ENCODE results near the gene FCMR.

Gene FCMR

GRCh38 chr1:206898915-206899431 lies 22.8 kb downstream of the FCMR start:
- TF ChIP-seq CTCF (IDR thresholded peaks at IDR 0.05; ENCODE audit: unreplicated experiment in 3 of 3), result no peak
- Mint-ChIP-seq H3K4me1 (peaks cover 20% of the 10 kb centered on the region), H3K9me3 (no peaks in the 10 kb centered on the region), H3K4me3 (no peak overlapping the region), H3K36me3 (ENCODE audit: low read depth) (no peaks in the 10 kb centered on the region), H3K27ac (no peak overlapping the region), H3K27me3 (ENCODE audit: low read depth) (peaks cover 28% of the 10 kb centered on the region)

- H3K27me3 Mint-ChIP-seq (ENCODE audit: low read depth), result peaks cover 27% of the 10 kb centered on the region
These were observed 23.4 kb downstream of the FCMR start for GRCh38 chr1:206898089-206898914.

GRCh38 chr1:206897175-206897574 lies 24.6 kb downstream of the FCMR start, which contains the start of gene IL24:
IL24 (plus strand) TSS chr1:206897443; CDS start chr1:206897833, 390 bp downstream.
- no peak within 1 kb of the TSS for H3K4me3 Mint-ChIP-seq
- TF ChIP-seq CTCF (IDR thresholded peaks at IDR 0.05; ENCODE audit: unreplicated experiment in 3 of 3), result no peak
- H3K36me3 Mint-ChIP-seq (ENCODE audit: low read depth), result no peaks in the 10 kb centered on the region
- H3K27ac Mint-ChIP-seq, result peak within 1 kb of the TSS in 1 of 3 experiments; percentile 20
- no peaks in the 10 kb centered on the region for H3K9me3 Mint-ChIP-seq
- H3K4me1 Mint-ChIP-seq, result peaks cover 25% of the 10 kb centered on the region
- H3K27me3 Mint-ChIP-seq (ENCODE audit: low read depth), result peaks cover 20% of the 10 kb centered on the region

More at GRCh38 chr1:206898089-206898914, 23.4 kb downstream of the FCMR start:
- Mint-ChIP-seq H3K4me1 (peaks cover 19% of the 10 kb centered on the region), H3K4me3 (no peak overlapping the region), H3K27ac (no peak overlapping the region), H3K9me3 (no peaks in the 10 kb centered on the region), H3K36me3 (ENCODE audit: low read depth) (no peaks in the 10 kb centered on the region)
- no peak for TF ChIP-seq CTCF (IDR thresholded peaks at IDR 0.05; ENCODE audit: unreplicated experiment in 3 of 3)

- Mint-ChIP-seq H3K9me3 (no peaks in the 10 kb centered on the region), H3K27ac (peak overlapping the region in 2 of 3 experiments; percentile 35 to 48), H3K27me3 (ENCODE audit: low read depth) (peaks cover 15% of the 10 kb centered on the region), H3K36me3 (ENCODE audit: low read depth) (no peaks in the 10 kb centered on the region), H3K4me3 (no peak overlapping the region), H3K4me1 (peaks cover 25% of the 10 kb centered on the region)
- TF ChIP-seq CTCF (IDR thresholded peaks at IDR 0.05; ENCODE audit: unreplicated experiment in 3 of 3), result no peak
These were observed 25.5 kb downstream of the FCMR start for GRCh38 chr1:206896261-206896660.

- H3K4me1 Mint-ChIP-seq, result peaks cover 25% of the 10 kb centered on the region
- peaks cover 15% of the 10 kb centered on the region for H3K27me3 Mint-ChIP-seq (ENCODE audit: low read depth)
- no peak for TF ChIP-seq CTCF (IDR thresholded peaks at IDR 0.05; ENCODE audit: unreplicated experiment in 3 of 3)
- H3K4me3 Mint-ChIP-seq, result no peak overlapping the region
- H3K27ac Mint-ChIP-seq, result peak overlapping the region; percentile 7 to 48 (median 35)
- no peaks in the 10 kb centered on the region for H3K36me3 Mint-ChIP-seq (ENCODE audit: low read depth)
- no peaks in the 10 kb centered on the region for H3K9me3 Mint-ChIP-seq
These were observed 25.9 kb downstream of the FCMR start for GRCh38 chr1:206895837-206896242.
